H9 (cell line): ENCODE measurements around the gene ARFGAP1. TPM values are rescaled to one million over a fixed set of nuclear protein-coding genes. Genes with fewer than 3 reads are reported as not detected.
"Not testable (repeated sequence)": the region's sequence is repeated elsewhere in the genome, so short reads cannot be mapped to it uniquely, and the experiment has no call there.

Experiments used
- DNase-seq: peaks from one replicate; pipeline ENCODE4 v3.0.0-alpha.2; 2017
- H2AFZ ChIP-seq: one replicate; pipeline ENCODE4 v1.6.1; 2013; ENCODE audit warnings: mild to moderate bottlenecking, low read length, control low read depth, moderate library complexity
- H2AK5ac ChIP-seq: 2 replicates; pipeline ENCODE4 v1.6.1; 2013; ENCODE audit warnings: low read length, control low read depth, mixed read lengths; ENCODE audit not compliant: insufficient read length
- H2BK120ac ChIP-seq: one replicate; pipeline ENCODE4 v1.6.1; 2013; ENCODE audit warnings: low read depth, mild to moderate bottlenecking, low read length, control low read depth, inconsistent platforms; ENCODE audit not compliant: poor library complexity, severe bottlenecking
- H2BK12ac ChIP-seq: 2 replicates; pipeline ENCODE4 v1.6.1; 2013; ENCODE audit warnings: low read length, control low read depth, mixed read lengths, low read depth; ENCODE audit not compliant: insufficient read length
- H2BK15ac ChIP-seq: 2 replicates; pipeline ENCODE4 v1.6.1; 2013; ENCODE audit warnings: low read depth, low read length, control low read depth
- H2BK20ac ChIP-seq: one replicate; pipeline ENCODE4 v1.6.1; 2013; ENCODE audit warnings: low read depth, mild to moderate bottlenecking, low read length, control low read depth, inconsistent platforms; ENCODE audit not compliant: poor library complexity, severe bottlenecking
- H2BK5ac ChIP-seq: 2 replicates; pipeline ENCODE4 v1.6.1; 2013; ENCODE audit warnings: low read length, control low read depth, mixed read lengths; ENCODE audit not compliant: insufficient read length
- H3K14ac ChIP-seq: 2 replicates; pipeline ENCODE4 v1.6.1; 2013; ENCODE audit warnings: low read length, control low read depth; ENCODE audit not compliant: insufficient read depth
- H3K18ac ChIP-seq: 2 replicates; pipeline ENCODE4 v1.6.1; 2013; ENCODE audit warnings: low read depth, mild to moderate bottlenecking, mixed read lengths, low read length, control low read depth; ENCODE audit not compliant: insufficient read length
- H3K23ac ChIP-seq: 2 replicates; pipeline ENCODE4 v1.6.1; 2013; ENCODE audit warnings: low read length, control low read depth, mixed read lengths, low read depth; ENCODE audit not compliant: insufficient read length
- H3K23me2 ChIP-seq: 2 replicates; pipeline ENCODE4 v1.6.1; 2013; ENCODE audit warnings: low read depth, mild to moderate bottlenecking, mixed read lengths, low read length, control low read depth; ENCODE audit not compliant: insufficient read length, poor library complexity, severe bottlenecking
- H3K27ac ChIP-seq: 2 replicates; pipeline ENCODE4 v1.5.1; 2013; ENCODE audit warnings: low read length, control low read depth, mixed read lengths, low read depth; ENCODE audit not compliant: insufficient read length
- H3K27me3 ChIP-seq: 2 replicates; pipeline ENCODE4 v1.6.1; 2013; ENCODE audit warnings: low read length, control low read depth, inconsistent platforms; ENCODE audit not compliant: insufficient read depth
- H3K4ac ChIP-seq: 2 replicates; pipeline ENCODE4 v1.6.1; 2013; ENCODE audit warnings: low read depth, mild to moderate bottlenecking, control low read depth, inconsistent platforms, low read length, moderate library complexity
- H3K4me1 ChIP-seq: 2 replicates; pipeline ENCODE4 v1.6.1; 2013; ENCODE audit warnings: low read length, control low read depth, inconsistent platforms; ENCODE audit not compliant: insufficient read depth
- H3K4me2 ChIP-seq: 2 replicates; pipeline ENCODE4 v1.6.1; 2013; ENCODE audit warnings: low read length, control low read depth, mixed read lengths; ENCODE audit not compliant: insufficient read length, insufficient read depth
- H3K56ac ChIP-seq: 2 replicates; pipeline ENCODE4 v1.6.1; 2013; ENCODE audit warnings: low read depth, mild to moderate bottlenecking, mixed read lengths, low read length, control low read depth; ENCODE audit not compliant: insufficient read length
- H3K79me1 ChIP-seq: 2 replicates; pipeline ENCODE4 v1.6.1; 2013; ENCODE audit warnings: low read depth, mild to moderate bottlenecking, moderate library complexity, low read length, control low read depth, inconsistent platforms; ENCODE audit not compliant: insufficient read depth, poor library complexity, severe bottlenecking
- H3K79me2 ChIP-seq: 2 replicates; pipeline ENCODE4 v1.6.1; 2013; ENCODE audit warnings: low read length, control low read depth, inconsistent platforms; ENCODE audit not compliant: insufficient read depth
- H3K9ac ChIP-seq: 2 replicates; pipeline ENCODE4 v1.6.1; 2013; ENCODE audit warnings: low read length, control low read depth, mixed read lengths; ENCODE audit not compliant: insufficient read length; ENCODE audit errors: extremely low read depth
- H3K9me3 ChIP-seq: one replicate; pipeline ENCODE4 v1.6.1; 2013; ENCODE audit warnings: low read depth, low read length, inconsistent platforms; ENCODE audit not compliant: control insufficient read depth
- H3T11ph ChIP-seq: one replicate; pipeline ENCODE4 v1.6.1; 2013; ENCODE audit warnings: mild to moderate bottlenecking, low read length, control low read depth, inconsistent platforms
- H4K20me1 ChIP-seq: one replicate; pipeline ENCODE4 v1.6.1; 2013; ENCODE audit not compliant: control insufficient read depth, insufficient read length, insufficient read depth
- H4K5ac ChIP-seq: 2 replicates; pipeline ENCODE4 v1.6.1; 2013; ENCODE audit warnings: low read depth, mild to moderate bottlenecking, mixed read lengths, low read length, control low read depth; ENCODE audit not compliant: insufficient read length
- H4K8ac ChIP-seq: replicated peaks from 2 replicates; pipeline ENCODE4 v1.6.1; 2013; ENCODE audit warnings: low read length, control low read depth, mixed read lengths, low read depth; ENCODE audit not compliant: insufficient read length
- H4K91ac ChIP-seq: 2 replicates; pipeline ENCODE4 v1.6.1; 2013; ENCODE audit warnings: low read depth, mild to moderate bottlenecking, moderate library complexity, mixed read lengths, low read length, control low read depth; ENCODE audit not compliant: insufficient read length
- H3K27ac Mint-ChIP-seq, 3 experiments: 2 replicates in 2 of 3; 3 replicates in 1 of 3; pipeline ENCODE4 v1.8.0; 2020 to 2021; ENCODE audit warnings: mixed read lengths in 3 of 3, mild to moderate bottlenecking in 1 of 3, moderate library complexity in 1 of 3
- H3K27me3 Mint-ChIP-seq: 2 replicates; pipeline ENCODE4 v1.8.0; 2021; ENCODE audit warnings: low read depth, mild to moderate bottlenecking, moderate library complexity, mixed read lengths
- H3K36me3 Mint-ChIP-seq, 3 experiments: 2 replicates in 2 of 3; 3 replicates in 1 of 3; pipeline ENCODE4 v1.8.0; 2020 to 2021; ENCODE audit warnings: low read depth in 3 of 3, mixed read lengths in 3 of 3; ENCODE audit not compliant: insufficient read depth in 1 of 3
- H3K4me1 Mint-ChIP-seq, 2 experiments: 2 replicates each; pipeline ENCODE4 v1.8.0; 2020; ENCODE audit warnings: mixed read lengths in 2 of 2
- H3K4me3 Mint-ChIP-seq, 2 experiments: 2 replicates in 1 of 2; 3 replicates in 1 of 2; pipeline ENCODE4 v1.8.0; 2020 to 2021; ENCODE audit warnings: mild to moderate bottlenecking in 2 of 2, mixed read lengths in 2 of 2, moderate library complexity in 1 of 2
- H3K9me3 Mint-ChIP-seq, 2 experiments: 2 replicates in 1 of 2; 3 replicates in 1 of 2; pipeline ENCODE4 v1.8.0; 2020; ENCODE audit warnings: mild to moderate bottlenecking in 2 of 2, mixed read lengths in 2 of 2, moderate library complexity in 1 of 2
- CTCF ChIP-seq: fragments of 200-600 bp; sonication (generic); conservative IDR thresholded peaks from 3 replicates; pipeline ENCODE4 v1.8.0; 2021; ENCODE audit warnings: antibody characterized with exemption, mild to moderate bottlenecking
- WGBS: extraction: QIAGEN DNeasy Blood & Tissue Kit; methylation state at CpG from one replicate; pipeline ENCODE4 v1.1.7; 2013; ENCODE audit warnings: missing lambda C conversion rate, low lambda C conversion rate, mixed read lengths; ENCODE audit not compliant: insufficient read length; ENCODE audit errors: extremely low coverage; 5-methylcytosine and 5-hydroxymethylcytosine counted together
- total RNA-seq: library from RNA; stranded (reverse); gene quantifications from 2 replicates; pipeline ENCODE4 v1.2.1, GENCODE V29; 2021

The ARFGAP1 gene
- total RNA-seq, 1 experiment from 2014 or later, result 114 TPM

- no peaks in the 10 kb centered on the region for H3K36me3 Mint-ChIP-seq
- no peak overlapping the region for H2BK120ac ChIP-seq
- no peak overlapping the region for H3K27ac ChIP-seq
- H3K4me1 Mint-ChIP-seq, result peaks cover 4% of the 10 kb centered on the region in 2 experiments; a peak in 3 of 4 replicates
- no peaks in the 10 kb centered on the region for H4K20me1 ChIP-seq
- no peak overlapping the region for H3K23ac ChIP-seq
- no peaks in the 10 kb centered on the region for H3K79me2 ChIP-seq
- no peak overlapping the region for H3K14ac ChIP-seq
- no peaks in the 10 kb centered on the region for H3K9me3 ChIP-seq
- no peak overlapping the region for H2BK5ac ChIP-seq
- H2BK12ac ChIP-seq, result no peak overlapping the region
- no peaks in the 10 kb centered on the region for H3K23me2 ChIP-seq
- H3K56ac ChIP-seq, result no peak overlapping the region
- H3K4ac ChIP-seq, result no peak overlapping the region
- no peak overlapping the region for H2BK15ac ChIP-seq
- H4K8ac ChIP-seq, result no peak overlapping the region
- peaks cover 24% of the 10 kb centered on the region for H3K27me3 Mint-ChIP-seq
- H4K5ac ChIP-seq, result no peak overlapping the region
- H2AFZ ChIP-seq, result no peak overlapping the region
- H3K4me1 ChIP-seq, result no peaks in the 10 kb centered on the region
- H3K27ac Mint-ChIP-seq, result no peak overlapping the region
- no peak overlapping the region for H2BK20ac ChIP-seq
- H3K79me1 ChIP-seq, result no peaks in the 10 kb centered on the region
- no peak overlapping the region for H3K4me2 ChIP-seq
- DNase-seq, result no peak
- WGBS, result no CpG with 5 or more reads among the region's 8 CpGs
- H3K4me3 Mint-ChIP-seq, result no peak overlapping the region
- TF ChIP-seq CTCF, result no peak
- no peak overlapping the region for H3T11ph ChIP-seq
- no peak overlapping the region for H2AK5ac ChIP-seq
- H4K91ac ChIP-seq, result no peak overlapping the region
- H3K27me3 ChIP-seq, result no peaks in the 10 kb centered on the region
- H3K18ac ChIP-seq, result no peak overlapping the region
- no peak overlapping the region for H3K9ac ChIP-seq
- peaks cover 2 to 3% of the 10 kb centered on the region in 2 experiments; a peak in 1 of 5 replicates for H3K9me3 Mint-ChIP-seq
These were observed 32.8 kb downstream of the ARFGAP1 start for GRCh38 chr20:63305393-63305792.

DNA sequence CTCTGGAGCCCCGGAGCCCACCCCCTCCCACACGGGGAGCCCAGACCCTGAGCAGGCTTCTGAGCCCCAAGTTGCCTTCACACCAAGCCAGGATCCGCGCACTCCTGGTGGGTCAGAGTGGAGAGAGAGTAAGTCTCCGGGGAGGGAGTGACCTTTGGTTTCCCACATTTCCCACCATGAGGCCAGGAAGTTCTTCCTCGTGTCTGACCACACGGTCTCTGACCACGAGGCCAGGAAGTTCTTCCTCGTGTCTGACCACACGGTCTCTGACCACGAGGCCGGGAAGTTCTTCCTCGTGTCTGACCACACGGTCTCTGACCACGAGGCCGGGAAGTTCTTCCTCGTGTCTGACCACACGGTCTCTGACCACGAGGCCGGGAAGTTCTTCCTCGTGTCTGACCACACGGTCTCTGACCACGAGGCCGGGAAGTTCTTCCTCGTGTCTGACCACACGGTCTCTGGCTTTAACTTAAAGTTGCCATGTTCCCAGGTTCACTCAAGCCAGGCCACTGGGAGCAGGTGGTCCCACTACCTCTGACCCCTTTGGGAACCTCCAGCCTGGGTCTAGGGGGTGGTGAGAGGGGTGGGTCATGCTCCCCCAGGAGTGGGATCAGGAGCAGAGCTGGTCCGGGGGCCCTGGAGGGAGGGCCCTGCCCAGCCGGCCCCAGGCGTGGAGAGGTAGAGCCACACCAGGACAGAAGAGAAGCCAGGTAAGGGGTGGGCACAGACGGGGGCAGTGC is 33.5 kb downstream of the ARFGAP1 start:
- not testable (repeated sequence) for H2AFZ ChIP-seq, H4K8ac ChIP-seq, H3K36me3 Mint-ChIP-seq, H3K4me1 Mint-ChIP-seq, H3K4ac ChIP-seq, H3K9me3 Mint-ChIP-seq, H3K79me2 ChIP-seq, H4K91ac ChIP-seq, H3K4me1 ChIP-seq, H3K4me2 ChIP-seq, H3K9ac ChIP-seq, H4K20me1 ChIP-seq, H2BK20ac ChIP-seq, H3K27ac Mint-ChIP-seq, H3K14ac ChIP-seq, H2BK15ac ChIP-seq, H3K4me3 Mint-ChIP-seq, DNase-seq, H3T11ph ChIP-seq, H3K23me2 ChIP-seq, H4K5ac ChIP-seq, H2BK120ac ChIP-seq, H3K23ac ChIP-seq, H3K9me3 ChIP-seq, H3K56ac ChIP-seq, H2BK12ac ChIP-seq, H3K18ac ChIP-seq, H3K27ac ChIP-seq, H3K27me3 ChIP-seq, H2AK5ac ChIP-seq, H2BK5ac ChIP-seq, H3K79me1 ChIP-seq
- H3K27me3 Mint-ChIP-seq, result peaks cover 18% of the 10 kb centered on the region
- no CpG with 5 or more reads among the region's 30 CpGs for WGBS
